WTC11 (cell line): ENCODE measurements around the gene TSPAN10. TPM values are rescaled to one million over a fixed set of nuclear protein-coding genes. Genes with fewer than 3 reads are reported as not detected.

Experiments
- ATAC-seq: fragments of 200-7000 bp; cut with Tn5 transposase; 2 replicates; pipeline ENCODE4 v1.10.0; 2021; ENCODE audit warnings: mild to moderate bottlenecking, moderate library complexity
- CTCF ChIA-PET: fragments of 300-600 bp; sonication (Branson Sonifier 250); formaldehyde crosslinking; loops from one replicate; lab custom pipeline; 2021; ENCODE audit warnings: antibody characterized with exemption; lab: Charles Lee
- POLR2A ChIA-PET: fragments of 350-600 bp; sonication (Branson Sonifier 250); formaldehyde crosslinking; loops from one replicate; lab custom pipeline; 2021; ENCODE audit warnings: antibody characterized with exemption; lab: Charles Lee
- DNase-seq: peaks from one replicate; pipeline ENCODE4 v3.0.0; 2021; ENCODE audit warnings: low spot score
- H3K27ac Mint-ChIP-seq: 2 replicates; pipeline ENCODE4 v1.8.0; 2021; ENCODE audit warnings: mixed read lengths
- H3K27me3 Mint-ChIP-seq: 2 replicates; pipeline ENCODE4 v1.8.0; 2021; ENCODE audit warnings: low read depth, mild to moderate bottlenecking, moderate library complexity, mixed read lengths
- H3K36me3 Mint-ChIP-seq: 2 replicates; pipeline ENCODE4 v1.8.0; 2021; ENCODE audit warnings: mixed read lengths
- H3K4me1 Mint-ChIP-seq: 2 replicates; pipeline ENCODE4 v1.8.0; 2022; ENCODE audit warnings: mixed read lengths
- H3K4me3 Mint-ChIP-seq: 2 replicates; pipeline ENCODE4 v1.8.0; 2021; ENCODE audit warnings: mild to moderate bottlenecking, moderate library complexity, mixed read lengths
- H3K9me3 Mint-ChIP-seq: 2 replicates; pipeline ENCODE4 v1.8.0; 2021; ENCODE audit warnings: mixed read lengths
- AFF4 ChIP-seq: sonication (generic); formaldehyde crosslinking; IDR thresholded peaks from 2 replicates; pipeline ENCODE4 v1.8.1; 2023; ENCODE audit warnings: mild to moderate bottlenecking, missing genetic modification reagents, borderline replicate concordance
- ATF2 ChIP-seq: sonication (generic); formaldehyde crosslinking; IDR thresholded peaks from 2 replicates; pipeline ENCODE4 v1.8.1; 2022; ENCODE audit warnings: low read depth, missing genetic modification reagents, borderline replicate concordance
- E2F1 ChIP-seq: sonication (generic); formaldehyde crosslinking; IDR thresholded peaks from 2 replicates; pipeline ENCODE4 v1.8.0; 2022; ENCODE audit warnings: mild to moderate bottlenecking, missing genetic modification reagents
- MAX ChIP-seq: sonication (generic); formaldehyde crosslinking; IDR thresholded peaks from 2 replicates; pipeline ENCODE4 v1.8.0; 2022; ENCODE audit warnings: mild to moderate bottlenecking, missing genetic modification reagents
- MLX ChIP-seq: sonication (generic); formaldehyde crosslinking; IDR thresholded peaks from 2 replicates; pipeline ENCODE4 v1.8.1; 2023; ENCODE audit warnings: mild to moderate bottlenecking, missing genetic modification reagents, moderate library complexity
- MYBL2 ChIP-seq: sonication (generic); formaldehyde crosslinking; IDR thresholded peaks from 2 replicates; pipeline ENCODE4 v1.8.1; 2023; ENCODE audit warnings: mild to moderate bottlenecking, moderate library complexity, missing genetic modification reagents
- NFE2L1 ChIP-seq: sonication (generic); formaldehyde crosslinking; IDR thresholded peaks from 2 replicates; pipeline ENCODE4 v1.8.1; 2023; ENCODE audit warnings: missing genetic modification reagents
- NR1H2 ChIP-seq: sonication (generic); formaldehyde crosslinking; IDR thresholded peaks from 2 replicates; pipeline ENCODE4 v1.9.0; 2021; ENCODE audit warnings: mild to moderate bottlenecking, moderate library complexity, missing genetic modification reagents
- RELA ChIP-seq: sonication (generic); formaldehyde crosslinking; IDR thresholded peaks from 2 replicates; pipeline ENCODE4 v1.8.1; 2022; ENCODE audit warnings: missing genetic modification reagents, mild to moderate bottlenecking, borderline replicate concordance
- SMAD3 ChIP-seq: sonication (generic); formaldehyde crosslinking; IDR thresholded peaks from 2 replicates; pipeline ENCODE4 v1.8.0; 2022; ENCODE audit warnings: missing genetic modification reagents, mild to moderate bottlenecking, borderline replicate concordance
- SOX15 ChIP-seq: fragments of 250-450 bp; sonication (Bioruptor Pico); IDR thresholded peaks from 2 replicates; pipeline ENCODE4 v1.9.0; 2021; ENCODE audit warnings: mild to moderate bottlenecking
- TEAD1 ChIP-seq: sonication (generic); formaldehyde crosslinking; IDR thresholded peaks from 2 replicates; pipeline ENCODE4 v1.8.0; 2022; ENCODE audit warnings: mild to moderate bottlenecking, missing genetic modification reagents
- TP53 ChIP-seq: sonication (generic); formaldehyde crosslinking; IDR thresholded peaks from 2 replicates; pipeline ENCODE4 v1.8.1; 2023; ENCODE audit warnings: mild to moderate bottlenecking, missing genetic modification reagents
- ZNF121 ChIP-seq: sonication (generic); formaldehyde crosslinking; IDR thresholded peaks from 2 replicates; pipeline ENCODE4 v1.8.0; 2023; ENCODE audit warnings: missing genetic modification reagents
- ZNF138 ChIP-seq: sonication (generic); formaldehyde crosslinking; conservative IDR thresholded peaks from 2 replicates; pipeline ENCODE4 v1.8.1; 2022; ENCODE audit warnings: mild to moderate bottlenecking, moderate library complexity, missing genetic modification reagents
- ZNF263 ChIP-seq: sonication (generic); formaldehyde crosslinking; IDR thresholded peaks from 2 replicates; pipeline ENCODE4 v1.8.1; 2022; ENCODE audit warnings: low read depth, mild to moderate bottlenecking, moderate library complexity, missing genetic modification reagents
- ZNF317 ChIP-seq: sonication (generic); formaldehyde crosslinking; IDR thresholded peaks from 2 replicates; pipeline ENCODE4 v1.8.1; 2023; ENCODE audit warnings: low read depth, mild to moderate bottlenecking, moderate library complexity, missing genetic modification reagents, borderline replicate concordance
- total RNA-seq: library from RNA; stranded (reverse); gene quantifications from 3 replicates; pipeline ENCODE4 v1.2.3, GENCODE V29; 2021
- TF ChIP-seq, protein P1 (sequence below): fragments of 250-450 bp; sonication (Bioruptor Pico); IDR thresholded peaks from 2 replicates; pipeline ENCODE4 v1.9.0; 2021; ENCODE audit warnings: mild to moderate bottlenecking
- TF ChIP-seq, protein P2 (sequence below): sonication (generic); formaldehyde crosslinking; IDR thresholded peaks from 2 replicates; pipeline ENCODE4 v1.8.1; 2022; ENCODE audit warnings: low read depth, mild to moderate bottlenecking, moderate library complexity, missing genetic modification reagents, borderline replicate concordance
- TF ChIP-seq, protein P3 (sequence below): fragments of 250-450 bp; sonication (Bioruptor Pico); IDR thresholded peaks from 2 replicates; pipeline ENCODE4 v1.9.0; 2021; ENCODE audit warnings: mild to moderate bottlenecking, borderline replicate concordance

Gene TSPAN10
- total RNA-seq, 1 experiment from 2014 or later, result 1.5 TPM

DNA sequence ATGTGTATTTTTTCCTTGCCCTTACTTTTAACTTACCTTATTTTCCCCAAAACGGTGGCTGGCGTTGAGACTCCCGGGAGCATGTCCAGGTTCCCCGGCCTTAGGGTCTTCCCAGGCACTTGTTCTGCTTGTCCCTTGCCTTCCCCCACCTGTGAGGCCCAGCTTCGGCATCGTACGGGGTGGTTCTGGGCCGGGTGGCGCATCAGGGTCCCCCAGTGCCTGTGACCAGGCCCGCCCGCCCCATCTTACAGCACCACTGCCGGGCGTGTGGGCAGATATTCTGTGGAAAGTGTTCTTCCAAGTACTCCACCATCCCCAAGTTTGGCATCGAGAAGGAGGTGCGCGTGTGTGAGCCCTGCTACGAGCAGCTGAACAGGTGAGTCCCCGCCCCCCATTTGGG, 54.2 kb downstream of the TSPAN10 start (continued):
- TF ChIP-seq ATF2 (CRISPR knock-in tag) (no peak), SOX15 (CRISPR knock-in tag) (no peak), NR1H2 (CRISPR knock-in tag) (no peak), ZNF317 (CRISPR knock-in tag) (no peak), TP53 (CRISPR knock-in tag) (no peak)
- TF ChIP-seq, protein P1, sequence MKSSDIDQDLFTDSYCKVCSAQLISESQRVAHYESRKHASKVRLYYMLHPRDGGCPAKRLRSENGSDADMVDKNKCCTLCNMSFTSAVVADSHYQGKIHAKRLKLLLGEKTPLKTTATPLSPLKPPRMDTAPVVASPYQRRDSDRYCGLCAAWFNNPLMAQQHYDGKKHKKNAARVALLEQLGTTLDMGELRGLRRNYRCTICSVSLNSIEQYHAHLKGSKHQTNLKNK, result no peak
- TF ChIP-seq, protein P2, sequence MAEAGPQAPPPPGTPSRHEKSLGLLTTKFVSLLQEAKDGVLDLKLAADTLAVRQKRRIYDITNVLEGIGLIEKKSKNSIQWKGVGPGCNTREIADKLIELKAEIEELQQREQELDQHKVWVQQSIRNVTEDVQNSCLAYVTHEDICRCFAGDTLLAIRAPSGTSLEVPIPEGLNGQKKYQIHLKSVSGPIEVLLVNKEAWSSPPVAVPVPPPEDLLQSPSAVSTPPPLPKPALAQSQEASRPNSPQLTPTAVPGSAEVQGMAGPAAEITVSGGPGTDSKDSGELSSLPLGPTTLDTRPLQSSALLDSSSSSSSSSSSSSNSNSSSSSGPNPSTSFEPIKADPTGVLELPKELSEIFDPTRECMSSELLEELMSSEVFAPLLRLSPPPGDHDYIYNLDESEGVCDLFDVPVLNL, result no peak

DNA sequence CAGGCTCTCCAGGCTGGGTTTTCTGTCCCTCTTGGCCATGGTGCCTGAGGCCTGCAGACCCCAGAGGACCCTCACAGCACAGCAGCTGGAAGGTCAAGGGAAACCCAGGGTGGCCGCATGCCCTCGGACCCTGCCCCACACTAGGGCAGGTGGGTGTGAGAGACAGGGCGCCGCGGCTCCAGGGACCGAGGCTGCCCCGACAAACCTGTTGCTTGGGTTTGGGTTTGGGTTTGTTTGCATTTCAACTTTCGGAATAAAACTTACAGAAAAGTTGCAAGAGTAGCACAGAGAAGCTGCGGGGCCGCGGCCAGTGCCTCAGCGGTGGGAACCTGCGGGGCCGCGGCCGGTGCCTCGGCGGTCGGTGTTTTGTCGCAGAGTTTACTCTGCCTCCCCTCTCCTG, 54.6 kb downstream of the TSPAN10 start:
- H3K9me3 Mint-ChIP-seq, result no peaks in the 10 kb centered on the region
- H3K36me3 Mint-ChIP-seq, result peaks cover 28% of the 10 kb centered on the region
- DNase-seq, result no peak
- no peak for TF ChIP-seq MYBL2 (CRISPR knock-in tag)
- TF ChIP-seq ATF2 (CRISPR knock-in tag), result no peak
- TF ChIP-seq, protein P3, sequence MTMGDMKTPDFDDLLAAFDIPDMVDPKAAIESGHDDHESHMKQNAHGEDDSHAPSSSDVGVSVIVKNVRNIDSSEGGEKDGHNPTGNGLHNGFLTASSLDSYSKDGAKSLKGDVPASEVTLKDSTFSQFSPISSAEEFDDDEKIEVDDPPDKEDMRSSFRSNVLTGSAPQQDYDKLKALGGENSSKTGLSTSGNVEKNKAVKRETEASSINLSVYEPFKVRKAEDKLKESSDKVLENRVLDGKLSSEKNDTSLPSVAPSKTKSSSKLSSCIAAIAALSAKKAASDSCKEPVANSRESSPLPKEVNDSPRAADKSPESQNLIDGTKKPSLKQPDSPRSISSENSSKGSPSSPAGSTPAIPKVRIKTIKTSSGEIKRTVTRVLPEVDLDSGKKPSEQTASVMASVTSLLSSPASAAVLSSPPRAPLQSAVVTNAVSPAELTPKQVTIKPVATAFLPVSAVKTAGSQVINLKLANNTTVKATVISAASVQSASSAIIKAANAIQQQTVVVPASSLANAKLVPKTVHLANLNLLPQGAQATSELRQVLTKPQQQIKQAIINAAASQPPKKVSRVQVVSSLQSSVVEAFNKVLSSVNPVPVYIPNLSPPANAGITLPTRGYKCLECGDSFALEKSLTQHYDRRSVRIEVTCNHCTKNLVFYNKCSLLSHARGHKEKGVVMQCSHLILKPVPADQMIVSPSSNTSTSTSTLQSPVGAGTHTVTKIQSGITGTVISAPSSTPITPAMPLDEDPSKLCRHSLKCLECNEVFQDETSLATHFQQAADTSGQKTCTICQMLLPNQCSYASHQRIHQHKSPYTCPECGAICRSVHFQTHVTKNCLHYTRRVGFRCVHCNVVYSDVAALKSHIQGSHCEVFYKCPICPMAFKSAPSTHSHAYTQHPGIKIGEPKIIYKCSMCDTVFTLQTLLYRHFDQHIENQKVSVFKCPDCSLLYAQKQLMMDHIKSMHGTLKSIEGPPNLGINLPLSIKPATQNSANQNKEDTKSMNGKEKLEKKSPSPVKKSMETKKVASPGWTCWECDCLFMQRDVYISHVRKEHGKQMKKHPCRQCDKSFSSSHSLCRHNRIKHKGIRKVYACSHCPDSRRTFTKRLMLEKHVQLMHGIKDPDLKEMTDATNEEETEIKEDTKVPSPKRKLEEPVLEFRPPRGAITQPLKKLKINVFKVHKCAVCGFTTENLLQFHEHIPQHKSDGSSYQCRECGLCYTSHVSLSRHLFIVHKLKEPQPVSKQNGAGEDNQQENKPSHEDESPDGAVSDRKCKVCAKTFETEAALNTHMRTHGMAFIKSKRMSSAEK (CRISPR knock-in tag), result no peak
- TF ChIP-seq SMAD3 (CRISPR knock-in tag), result no peak
- no peak for TF ChIP-seq MAX
- no peak for TF ChIP-seq SOX15 (CRISPR knock-in tag)
- TF ChIP-seq NFE2L1, result no peak
- no peak for TF ChIP-seq ZNF121 (CRISPR knock-in tag)
- no peak for TF ChIP-seq TEAD1 (CRISPR knock-in tag)
- no peak for TF ChIP-seq E2F1 (CRISPR knock-in tag)
- no peak for TF ChIP-seq AFF4 (CRISPR knock-in tag)
- TF ChIP-seq ZNF263 (CRISPR knock-in tag), result no peak
- TF ChIP-seq, protein P2, result no peak
- no peak for TF ChIP-seq ZNF138 (CRISPR knock-in tag)
- no peak for TF ChIP-seq RELA (CRISPR knock-in tag)
- no peak for TF ChIP-seq MLX (CRISPR knock-in tag)
- TF ChIP-seq, all 79 proteins: peak for 0
- no peak overlapping the region for H3K4me3 Mint-ChIP-seq
- no peaks in the 10 kb centered on the region for H3K4me1 Mint-ChIP-seq
- no peaks in the 10 kb centered on the region for H3K27me3 Mint-ChIP-seq
- POLR2A ChIA-PET, result no interaction called here
- CTCF ChIA-PET, result no interaction called here
- ATAC-seq, result no peak
- H3K27ac Mint-ChIP-seq, result no peak overlapping the region
